AG09319 (cell line): ENCODE data around the gene COL9A2.
A peak's percentile ranks its signal among the peaks of the same experiment; 100 is the strongest.
"Not testable (repeated sequence)": the region's sequence is repeated elsewhere in the genome, so short reads cannot be mapped to it uniquely, and the experiment has no call there.

Experiments used
- DNase-seq: peaks from one replicate; pipeline ENCODE4 v3.0.0-alpha.2; 2010; ENCODE audit warnings: low read depth; ENCODE audit errors: extremely low read depth
- CTCF ChIP-seq: IDR thresholded peaks from 2 replicates; pipeline ENCODE4 v1.5.1; 2011; ENCODE audit warnings: low read depth, mild to moderate bottlenecking, inconsistent platforms, low read length, moderate library complexity

Gene COL9A2

GRCh38 chr1:40339420-40340323 is 22.6 kb upstream of the COL9A2 start:
- no peak for TF ChIP-seq CTCF

GRCh38 chr1:40338745-40339419 is 21.8 kb upstream of the COL9A2 start:
- peak; percentile 36 for DNase-seq
- TF ChIP-seq CTCF, result peak; percentile 100

More at GRCh38 chr1:40339420-40340323, 22.6 kb upstream of the COL9A2 start:
- DNase-seq, result no peak

DNA sequence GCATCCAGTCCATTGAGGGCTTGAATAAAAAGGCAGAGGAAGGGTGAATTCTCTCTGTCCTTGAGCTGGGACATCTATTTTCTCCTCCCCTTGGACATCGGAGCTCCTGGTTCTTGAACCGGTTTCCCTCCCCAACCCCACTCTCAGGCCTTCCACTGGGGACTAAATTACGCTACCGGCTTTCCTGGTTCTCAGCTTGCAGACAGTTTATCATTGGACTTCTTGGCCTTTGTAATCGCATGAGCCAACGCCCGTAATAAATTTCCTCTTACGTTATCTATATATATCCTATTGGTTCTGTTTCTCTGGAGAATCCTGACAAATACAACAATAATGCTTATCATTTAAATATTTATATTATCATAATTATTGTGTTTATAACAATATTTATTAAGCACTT is 20.4 kb upstream of the COL9A2 start:
- no peak for DNase-seq
- TF ChIP-seq CTCF, result no peak

DNA sequence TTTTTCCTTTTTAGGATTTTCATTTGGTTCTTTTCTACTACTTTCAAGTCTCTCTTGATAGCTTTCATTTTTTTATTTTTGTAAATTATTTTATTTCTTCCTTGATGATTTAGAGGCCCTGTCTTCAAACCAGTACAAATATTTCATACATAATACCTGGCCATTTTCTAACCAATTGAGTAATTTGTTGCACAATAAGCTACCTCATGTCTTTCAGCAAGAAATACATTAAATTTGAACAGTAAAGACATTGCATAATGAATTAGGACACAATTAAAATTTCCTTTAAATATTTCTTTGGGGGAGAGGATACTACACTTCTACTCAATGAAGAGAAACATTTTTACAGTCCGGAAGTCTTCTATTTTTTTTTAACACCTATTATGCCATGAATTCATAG is 15.6 kb upstream of the COL9A2 start:
- TF ChIP-seq CTCF, result no peak
- DNase-seq, result no peak

DNA sequence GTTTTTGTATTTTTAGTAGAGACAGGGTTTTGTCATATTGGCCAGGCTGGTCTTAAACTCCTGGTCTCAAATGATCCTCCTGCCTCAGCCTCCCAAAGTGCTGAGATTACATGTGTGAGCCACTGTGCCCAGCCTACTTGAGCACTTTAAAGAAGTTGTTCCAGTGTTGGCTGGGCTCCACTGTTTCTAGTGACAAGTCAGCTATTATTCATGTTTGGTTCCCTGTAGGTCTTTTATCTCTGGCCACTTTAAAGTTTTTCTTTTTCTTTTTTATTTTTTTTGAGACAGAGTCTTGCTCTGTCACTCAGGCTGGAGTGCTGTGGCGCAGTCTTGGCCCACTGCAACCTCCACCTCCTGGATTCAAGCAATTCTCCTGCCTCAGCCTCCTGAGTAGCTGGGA is 14.3 kb upstream of the COL9A2 start:
- DNase-seq, result not testable (repeated sequence)

DNA sequence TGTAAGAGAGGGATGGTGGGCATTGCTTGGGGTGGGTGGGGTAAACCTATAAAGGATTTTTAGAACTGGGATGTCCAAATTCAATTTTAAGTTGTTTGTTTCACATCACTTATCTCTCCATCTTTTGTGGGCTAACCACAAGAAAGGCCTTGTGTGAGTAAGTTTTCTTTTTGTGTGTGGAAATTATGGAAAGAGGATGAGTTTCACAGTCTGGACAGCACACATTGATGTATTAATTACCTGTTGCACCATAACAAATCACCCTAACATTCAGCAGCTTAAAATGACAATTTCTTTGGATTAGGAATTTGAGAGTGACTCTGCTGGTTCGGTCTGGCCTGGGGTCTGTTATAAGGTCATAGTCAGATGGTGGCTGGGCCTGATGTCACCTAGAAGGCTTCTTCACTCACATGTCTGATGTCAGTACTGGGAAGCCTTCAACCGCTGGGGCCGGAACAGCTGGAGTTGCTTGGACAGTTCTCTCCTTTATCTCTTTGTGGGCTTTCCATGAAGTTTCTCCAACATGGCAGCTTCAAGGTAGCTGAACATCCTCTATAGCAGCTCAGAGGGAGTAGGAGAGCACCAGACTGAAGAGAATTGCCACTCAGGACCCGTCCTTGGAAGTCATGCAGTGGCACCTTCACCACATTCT is 2.0 kb upstream of the COL9A2 start:
- no peak for DNase-seq
- TF ChIP-seq CTCF, result no peak

DNA sequence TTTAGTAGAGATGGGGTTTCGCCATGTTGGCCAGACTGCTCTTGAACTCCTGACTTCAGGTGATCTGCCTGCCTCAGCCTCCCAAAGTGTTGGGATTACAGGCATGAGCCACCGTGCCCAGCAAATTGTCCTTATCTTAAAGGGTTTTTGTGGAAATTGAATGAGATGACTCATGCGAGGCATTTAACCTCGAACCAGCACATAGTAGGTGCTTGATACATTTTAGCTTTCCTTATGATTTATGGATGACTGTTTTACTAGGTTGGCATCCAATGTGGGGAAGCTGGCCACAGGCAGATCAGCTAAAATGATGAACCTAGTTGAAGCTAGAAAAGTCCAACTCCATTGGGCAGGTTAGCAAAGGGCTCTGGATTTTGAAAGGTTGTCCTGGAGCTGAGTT is 1.4 kb upstream of the COL9A2 start:
- DNase-seq, result no peak
- TF ChIP-seq CTCF, result no peak
